G401.6 (cell line): Measurements from ENCODE around the gene UVRAG.
"Not testable (repeated sequence)": the region's sequence is repeated elsewhere in the genome, so short reads cannot be mapped to it uniquely, and the experiment has no call there.

ENCODE experiments used
- FAIRE-seq: peaks from 2 replicates; lab custom pipeline; 2012; peaks lifted over from hg19 to GRCh38; lab: Jason Lieb, UNC

UVRAG gene

DNA sequence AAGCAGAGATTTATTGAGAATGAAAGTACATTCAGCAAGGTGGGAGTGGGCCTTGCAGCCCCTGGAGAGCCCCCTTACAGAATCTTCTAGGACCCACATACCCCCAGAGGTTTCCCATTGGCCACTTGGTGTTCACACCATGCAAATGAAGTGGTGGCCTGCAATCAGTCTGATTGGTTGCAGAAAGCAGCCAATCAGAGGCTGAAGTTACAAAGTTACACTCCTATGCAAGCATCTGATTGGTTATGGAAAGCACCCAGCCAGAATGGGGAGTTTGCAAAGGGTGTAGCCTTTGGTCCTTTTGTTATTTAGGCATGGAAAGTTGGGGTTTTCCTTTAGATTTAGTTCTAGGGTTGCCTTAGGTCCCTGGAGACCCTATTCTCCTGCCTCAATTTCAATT, 34.9 kb downstream of the UVRAG start:
- no peak for FAIRE-seq

DNA sequence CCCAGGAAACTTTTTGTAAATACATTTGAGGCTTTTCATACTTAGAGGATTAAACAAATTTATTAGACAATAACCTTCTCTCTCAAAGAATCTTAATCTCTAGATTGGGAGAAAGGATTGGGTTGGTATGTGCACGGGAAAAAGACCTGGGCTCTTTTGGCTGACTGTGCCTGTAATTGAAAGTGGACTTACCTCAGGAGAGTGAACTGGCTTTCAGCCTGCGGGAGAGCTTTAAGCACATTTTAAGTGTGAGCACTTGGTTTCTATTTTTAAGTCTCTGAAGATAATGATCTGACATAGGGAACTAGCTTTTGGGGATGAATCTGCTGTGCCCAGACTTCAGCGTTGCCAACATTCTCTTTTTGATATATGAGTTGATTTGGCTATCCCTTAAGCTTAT, 35.8 kb downstream of the UVRAG start:
- FAIRE-seq = peak; percentile 52

DNA sequence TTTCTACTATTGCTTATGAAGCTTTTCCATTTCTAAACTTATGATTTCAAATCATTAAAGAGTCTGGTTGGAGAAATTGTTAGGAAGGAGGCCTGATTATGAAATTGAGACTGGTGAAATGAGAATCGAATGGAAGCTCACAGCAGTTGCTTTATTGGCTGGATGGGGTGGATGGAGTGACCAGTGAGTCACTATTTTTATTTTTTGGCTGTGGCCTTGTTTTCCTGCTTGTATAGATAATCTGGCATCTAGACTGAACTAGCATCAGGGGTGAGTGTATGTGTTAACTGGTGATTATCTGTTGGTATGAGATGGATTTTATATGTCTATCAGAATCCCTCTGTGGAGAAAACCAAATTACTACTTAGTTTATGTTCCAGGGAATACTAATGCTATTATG, 36.2 kb downstream of the UVRAG start:
- no peak for FAIRE-seq

DNA sequence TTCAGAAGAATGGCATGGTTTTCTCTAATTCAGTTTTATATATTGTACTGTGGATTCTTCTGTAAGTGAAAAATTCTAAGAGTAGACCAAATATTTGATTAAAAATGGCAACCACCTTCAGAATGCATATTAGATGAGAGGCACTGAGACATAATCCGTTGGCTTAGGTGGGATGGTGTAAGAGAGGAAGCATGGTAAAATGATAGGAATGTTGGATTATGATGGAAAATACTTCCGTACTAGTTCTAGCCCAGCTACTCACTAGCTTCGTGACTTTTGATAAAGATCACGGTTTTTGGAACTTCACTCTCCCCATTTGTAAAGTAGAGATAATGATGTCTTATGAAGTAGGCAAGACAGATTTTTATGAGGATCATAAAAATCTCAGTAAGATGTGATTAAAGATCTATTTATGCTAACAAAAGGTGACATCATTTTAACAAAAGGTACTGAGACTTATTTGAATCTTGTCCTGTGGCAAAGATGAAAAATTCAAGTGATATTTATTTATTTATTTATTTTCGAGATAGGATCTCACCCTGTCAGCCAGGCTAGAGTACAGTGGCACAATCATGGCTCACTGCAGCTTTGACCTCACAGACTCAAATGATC, 37.5 kb downstream of the UVRAG start:
- FAIRE-seq = no peak

DNA sequence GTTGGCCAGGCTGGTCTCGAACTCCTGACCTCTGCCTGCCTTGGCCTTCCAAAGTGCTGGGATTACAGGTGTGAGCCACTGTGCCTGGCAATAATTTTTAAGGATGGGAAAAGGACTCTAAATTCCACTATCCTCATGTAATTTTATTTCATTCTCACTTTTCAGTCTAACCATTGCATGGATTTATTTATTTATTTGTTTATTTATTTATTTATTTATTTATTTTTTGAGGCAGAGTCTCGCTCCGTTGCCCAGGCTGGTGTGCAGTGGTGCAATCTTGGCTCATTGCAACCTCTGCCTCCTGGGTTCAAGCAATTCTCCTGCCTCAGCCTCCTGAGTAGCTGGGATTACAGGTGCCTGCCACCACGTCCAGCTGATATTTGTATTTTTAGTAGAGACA, 38.6 kb downstream of the UVRAG start:
- FAIRE-seq = not testable (repeated sequence)

DNA sequence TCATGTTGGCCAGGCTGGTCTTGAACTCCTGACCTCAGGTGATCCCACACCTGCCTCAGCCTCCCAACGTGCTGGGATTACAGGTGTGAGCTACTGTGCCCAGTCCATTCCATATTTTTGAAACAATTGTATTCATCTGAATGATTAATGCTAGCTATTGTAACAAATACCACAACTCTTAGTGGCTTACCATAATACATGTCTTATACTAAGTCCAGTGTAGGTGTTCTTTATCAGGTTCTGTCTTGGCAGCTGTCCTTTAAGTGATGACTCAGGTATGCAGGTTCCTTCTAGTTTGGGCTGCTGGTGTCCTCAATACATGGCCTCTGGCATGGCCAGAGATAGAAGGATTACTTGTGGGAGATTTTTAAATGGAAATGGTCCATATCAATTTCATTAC, 39.0 kb downstream of the UVRAG start:
- no peak for FAIRE-seq

DNA sequence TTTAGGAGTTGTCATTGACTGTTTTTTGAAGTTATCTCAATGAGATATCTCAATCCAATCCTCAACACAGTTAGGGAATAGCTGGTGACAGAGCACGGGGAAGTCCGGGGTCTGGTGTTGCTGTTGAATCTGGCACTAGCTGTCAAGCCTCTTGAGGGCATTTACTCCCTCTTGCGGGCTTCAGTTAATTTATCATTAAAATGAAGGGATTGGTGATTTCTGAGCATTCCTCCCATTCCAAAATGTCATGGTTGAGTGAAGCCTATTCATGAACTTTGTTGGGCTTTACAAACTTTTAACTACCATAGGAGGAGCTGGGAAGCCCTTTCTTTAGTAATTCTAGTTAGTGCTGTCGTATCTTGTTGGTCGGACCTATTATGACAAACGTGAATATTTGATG, 40.2 kb downstream of the UVRAG start:
- no peak for FAIRE-seq

DNA sequence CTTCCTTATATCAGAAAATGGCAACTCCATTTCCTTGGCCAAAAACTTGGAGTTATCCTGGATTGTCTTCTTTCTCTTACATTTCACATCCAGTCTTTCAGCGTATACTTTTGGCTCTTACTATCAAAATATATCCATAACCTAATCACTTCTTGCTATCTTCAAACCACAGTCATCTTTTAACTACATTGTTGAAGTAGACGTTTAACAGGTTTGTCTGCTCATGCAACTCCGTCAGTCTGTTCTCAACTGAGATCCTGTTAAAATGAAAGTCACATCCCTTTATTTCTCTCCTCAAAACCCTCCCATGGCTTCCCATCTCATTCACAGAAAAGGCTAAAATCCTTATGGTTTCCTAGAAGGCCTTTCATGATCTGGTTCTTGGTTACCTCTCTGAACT, 41.9 kb downstream of the UVRAG start:
- no peak for FAIRE-seq

DNA sequence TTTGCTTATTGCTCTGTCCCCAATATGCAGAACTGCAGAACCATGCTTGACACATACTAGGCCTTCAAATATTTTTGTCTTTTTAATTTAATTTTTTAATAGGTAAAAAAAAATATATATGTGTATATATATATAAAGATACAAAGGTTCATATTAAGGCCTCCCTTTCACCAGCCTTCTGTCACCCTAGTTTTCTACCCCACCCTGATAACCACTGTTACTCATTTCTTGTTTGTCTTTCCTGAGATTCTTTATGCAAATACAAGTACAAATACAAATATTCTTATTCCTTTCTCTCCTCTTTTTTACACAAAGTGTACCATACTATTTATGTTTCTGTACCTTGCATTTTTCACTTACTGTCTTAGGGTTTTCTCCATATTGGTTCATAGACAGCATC, 43.0 kb downstream of the UVRAG start:
- no peak for FAIRE-seq

DNA sequence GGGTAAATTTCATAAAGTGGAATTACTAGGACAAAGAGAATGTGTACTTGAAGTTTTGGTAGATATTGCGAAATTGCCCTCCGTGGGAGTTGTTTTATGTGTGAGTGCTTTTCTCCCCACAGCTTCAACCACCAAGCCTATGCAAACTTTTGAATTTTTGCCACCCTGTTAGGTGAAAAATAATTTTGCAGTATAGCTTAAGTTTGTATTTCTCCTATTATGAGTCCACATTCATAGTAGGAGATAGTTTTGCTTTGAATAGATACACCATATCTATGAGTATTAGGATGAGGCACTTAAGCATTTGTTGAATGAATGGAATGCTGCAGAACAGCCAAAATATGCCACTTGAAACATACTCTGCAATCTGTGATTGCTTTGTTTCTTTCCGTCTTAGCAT, 43.6 kb downstream of the UVRAG start:
- no peak for FAIRE-seq

DNA sequence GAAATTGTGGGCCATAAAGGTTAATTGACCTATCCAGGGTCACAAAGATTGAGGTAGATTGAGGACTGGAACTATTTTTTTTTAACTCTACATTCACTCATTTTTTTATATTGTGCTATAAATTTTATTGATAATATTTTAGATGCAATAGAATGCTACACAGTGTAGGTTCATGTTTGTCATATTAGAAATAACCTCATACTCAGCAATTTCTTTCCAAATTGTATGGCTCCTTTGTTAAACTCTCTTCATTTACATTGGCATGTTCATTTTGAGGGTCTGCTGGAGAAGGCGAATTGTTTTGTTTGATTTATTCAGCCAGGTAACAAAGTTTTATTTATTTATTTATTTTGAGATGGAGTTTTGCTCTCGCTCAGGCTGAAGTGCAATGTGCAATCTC, 44.6 kb downstream of the UVRAG start:
- no peak for FAIRE-seq

DNA sequence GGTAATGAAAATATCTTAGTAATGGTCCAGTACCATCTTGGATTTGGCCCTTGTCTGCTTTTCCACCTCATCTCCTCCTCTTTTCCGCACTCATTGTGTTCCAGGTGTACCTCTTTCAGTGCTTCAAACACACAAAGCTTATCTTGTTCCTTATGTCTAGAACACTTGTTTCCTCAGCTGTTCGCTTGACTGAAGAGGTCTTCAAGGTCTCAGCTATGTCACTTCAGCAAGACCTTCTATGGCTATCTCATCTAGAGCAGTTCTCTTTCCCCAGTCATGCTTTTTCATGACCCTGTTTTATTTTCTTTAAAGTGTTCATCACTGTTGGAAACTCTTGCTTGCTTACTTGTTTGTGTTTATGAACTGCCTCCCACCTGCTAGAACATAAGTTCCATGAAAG, 47.4 kb downstream of the UVRAG start:
- FAIRE-seq = no peak

DNA sequence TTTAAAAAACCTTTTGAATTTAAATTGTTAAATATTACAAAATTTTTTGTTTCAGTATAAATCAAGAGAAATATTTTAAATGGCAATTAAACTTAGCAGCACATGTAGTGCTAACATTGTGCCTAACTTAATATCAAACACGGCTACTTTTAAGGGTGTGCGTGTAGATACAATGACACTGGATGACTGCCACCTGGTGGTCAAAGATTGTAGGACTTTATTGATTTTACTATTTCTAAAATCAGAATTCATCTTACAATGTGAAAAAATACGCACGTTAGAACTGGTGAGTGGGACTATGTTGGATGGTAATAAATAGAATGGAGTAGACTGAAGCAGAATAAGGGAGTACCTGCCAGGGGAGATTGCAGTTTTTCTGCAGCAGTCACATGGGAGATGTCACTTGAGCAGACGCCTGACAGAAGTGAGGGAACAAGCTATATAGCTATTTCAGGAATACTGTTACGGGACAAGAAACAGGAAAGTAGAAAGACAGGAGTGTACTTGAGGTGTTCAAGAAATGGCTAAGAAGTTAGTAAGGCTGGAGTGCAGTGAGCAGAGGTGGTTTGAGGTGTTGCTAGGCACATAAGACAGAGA, 52.9 kb downstream of the UVRAG start:
- peak; percentile 94 for FAIRE-seq

DNA sequence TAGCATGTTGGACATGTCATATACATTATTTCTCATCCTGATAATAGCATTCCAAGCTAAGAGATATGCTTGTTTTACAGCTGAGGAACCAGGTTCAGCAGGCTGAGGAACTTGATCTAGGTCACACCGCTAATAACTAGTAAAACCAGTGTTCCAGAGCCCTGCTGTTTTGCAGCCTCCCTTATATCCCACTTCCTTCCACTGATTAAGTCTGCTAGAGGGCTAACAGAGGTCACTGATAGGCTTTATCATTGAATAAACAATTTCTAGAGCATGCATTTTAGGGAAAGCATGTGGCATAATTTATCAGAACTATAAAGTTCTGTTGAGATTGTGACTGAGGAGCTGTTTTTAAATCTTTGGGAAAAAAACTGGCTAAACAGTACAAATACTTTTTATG, 54.0 kb downstream of the UVRAG start:
- no peak for FAIRE-seq

DNA sequence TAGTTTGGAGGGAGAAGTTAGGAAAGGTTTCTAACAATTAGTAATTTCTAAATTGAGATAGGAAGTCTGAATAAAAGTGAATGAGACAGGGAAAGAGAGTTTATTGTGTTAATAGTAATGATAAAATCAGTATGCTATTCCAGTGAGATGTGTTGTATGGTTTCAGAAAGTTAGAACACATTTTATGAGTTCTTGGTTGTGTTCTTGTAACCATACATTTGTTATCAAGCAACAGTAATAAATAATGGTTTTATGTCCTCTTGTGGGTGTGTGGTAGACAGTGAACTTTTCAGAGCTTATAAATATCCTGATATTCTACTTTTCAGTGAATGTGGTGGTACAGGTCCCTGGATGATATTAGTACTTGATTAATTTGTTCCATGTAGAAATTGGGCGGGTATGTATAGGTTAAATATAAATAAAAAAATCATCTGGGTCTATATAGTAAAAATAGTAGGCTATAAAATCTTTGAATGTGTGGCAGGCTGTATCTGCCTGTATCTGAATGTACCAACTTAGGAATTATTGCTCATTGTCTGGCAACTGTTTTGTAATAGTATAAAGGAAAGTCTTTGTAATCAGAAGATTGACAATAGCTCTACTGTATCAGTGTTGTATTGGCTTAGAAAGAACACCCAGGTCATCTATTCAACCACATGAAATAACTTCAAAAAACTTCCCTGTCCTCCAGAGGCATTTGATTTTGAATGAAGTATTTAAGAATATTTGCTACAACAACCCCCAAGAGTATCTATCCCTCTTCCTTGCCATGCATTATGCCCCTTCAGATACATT, 54.8 kb downstream of the UVRAG start:
- no peak for FAIRE-seq

DNA sequence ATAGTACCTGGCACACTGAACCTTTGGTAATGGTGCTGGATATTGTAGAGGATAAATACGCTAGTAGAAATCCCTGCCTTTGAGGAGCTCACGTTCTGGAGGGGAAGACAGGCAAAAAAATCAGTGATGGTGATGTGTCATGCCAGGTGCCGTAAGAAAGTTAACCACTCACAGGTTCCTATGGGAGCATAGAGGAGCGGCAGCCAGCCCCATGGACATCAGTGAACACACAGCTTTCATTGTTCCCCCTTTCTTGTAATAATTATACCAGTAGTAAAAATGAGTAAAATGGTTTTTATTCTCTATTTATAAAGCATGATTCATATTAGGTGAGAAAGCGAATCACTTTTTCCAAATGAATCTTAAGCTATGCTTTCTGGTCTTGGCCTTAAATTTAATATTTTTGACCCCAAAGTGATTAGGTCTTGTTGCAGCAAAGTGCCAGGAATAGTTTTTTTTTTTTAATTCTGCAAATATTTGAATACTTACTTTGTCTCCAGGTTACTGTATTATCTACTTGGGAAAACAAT, 57.9 kb downstream of the UVRAG start:
- no peak for FAIRE-seq

DNA sequence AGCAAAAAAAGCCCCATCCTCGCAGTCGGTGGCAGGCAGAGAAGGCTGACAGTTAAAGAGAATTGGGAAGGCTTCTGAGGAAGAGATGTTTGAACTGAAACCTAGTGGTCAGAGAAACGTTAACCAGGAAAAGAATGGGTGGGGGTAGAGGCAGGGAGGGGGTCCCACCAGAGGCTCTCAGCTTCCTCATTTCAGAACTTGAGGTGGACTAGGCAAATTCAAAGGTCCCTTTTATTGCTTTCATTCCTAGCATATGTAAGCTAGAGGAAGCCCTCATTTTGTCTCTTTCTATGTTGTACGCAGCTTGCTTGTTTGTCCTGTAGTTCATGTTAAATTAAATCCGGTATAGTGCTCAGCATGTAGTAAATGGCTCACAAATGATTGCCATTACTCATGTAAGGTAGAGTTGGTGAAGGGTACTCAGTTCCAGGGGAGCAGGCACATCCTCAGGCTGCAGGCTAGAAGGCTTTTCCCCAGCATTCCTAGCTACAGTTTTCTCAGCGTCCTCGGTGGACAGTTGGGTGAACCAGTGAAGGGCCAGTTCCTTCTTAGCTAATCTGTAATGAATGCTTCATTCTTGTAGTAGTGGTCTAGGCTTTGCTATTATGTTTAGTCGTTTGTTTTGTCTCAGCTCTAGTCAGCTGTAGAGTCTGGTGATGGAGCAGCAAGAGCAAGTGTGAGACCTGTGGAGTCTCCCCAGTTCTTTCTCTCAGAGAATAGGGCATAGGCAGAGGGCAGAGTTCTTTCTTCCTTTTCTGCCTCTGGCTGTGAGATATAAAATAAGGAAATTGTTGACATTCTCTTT, 58.6 kb downstream of the UVRAG start:
- no peak for FAIRE-seq

DNA sequence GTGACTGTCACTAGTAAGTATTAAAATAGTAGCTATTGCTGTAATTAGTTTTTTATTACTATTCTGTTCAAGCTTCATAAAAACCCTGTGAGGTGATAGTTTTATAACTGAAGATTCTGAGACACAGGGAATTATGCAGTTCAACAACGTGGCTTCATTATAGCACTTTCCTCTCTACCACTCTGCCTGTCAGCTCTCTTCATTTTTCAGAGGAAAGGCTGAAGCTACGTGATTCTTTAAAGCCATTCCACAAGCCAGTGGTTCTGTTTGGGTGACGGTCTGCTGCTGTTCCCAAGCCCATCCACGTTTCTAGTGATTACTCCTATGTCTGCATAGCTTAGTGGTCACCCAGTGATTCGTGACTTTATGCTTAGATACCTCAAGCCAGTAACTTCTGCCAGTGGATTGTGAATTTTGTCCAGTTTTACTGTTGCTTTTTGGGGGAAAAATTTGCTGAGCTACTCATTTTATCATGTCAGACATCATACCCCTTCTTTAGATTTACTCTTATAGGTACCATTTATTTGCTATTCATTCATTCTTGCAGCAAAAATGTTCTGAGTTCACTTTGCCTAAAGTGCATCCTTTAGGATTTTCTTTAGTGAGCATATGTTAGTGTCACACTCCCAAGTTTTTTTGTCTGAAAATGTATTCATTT, 59.8 kb downstream of the UVRAG start:
- FAIRE-seq = no peak

DNA sequence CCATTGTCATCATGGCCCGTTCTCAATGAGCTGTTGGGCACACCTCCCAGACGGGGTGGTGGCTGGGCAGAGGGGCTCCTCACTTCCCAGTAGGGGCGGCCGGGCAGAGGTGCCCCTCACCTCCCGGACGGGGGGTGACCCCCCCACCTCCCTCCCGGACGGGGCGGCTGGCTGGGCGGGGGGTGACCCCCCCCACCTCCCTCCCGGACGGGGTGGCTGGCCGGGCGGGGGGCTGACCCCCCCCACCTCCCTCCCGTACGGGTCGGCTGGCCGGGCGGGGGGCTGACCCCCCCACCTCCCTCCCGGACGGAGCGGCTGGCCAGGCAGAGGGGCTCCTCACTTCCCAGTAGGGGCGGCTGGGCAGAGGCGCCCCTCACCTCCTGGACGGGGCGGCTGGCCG, 62.3 kb downstream of the UVRAG start:
- not testable (repeated sequence) for FAIRE-seq

DNA sequence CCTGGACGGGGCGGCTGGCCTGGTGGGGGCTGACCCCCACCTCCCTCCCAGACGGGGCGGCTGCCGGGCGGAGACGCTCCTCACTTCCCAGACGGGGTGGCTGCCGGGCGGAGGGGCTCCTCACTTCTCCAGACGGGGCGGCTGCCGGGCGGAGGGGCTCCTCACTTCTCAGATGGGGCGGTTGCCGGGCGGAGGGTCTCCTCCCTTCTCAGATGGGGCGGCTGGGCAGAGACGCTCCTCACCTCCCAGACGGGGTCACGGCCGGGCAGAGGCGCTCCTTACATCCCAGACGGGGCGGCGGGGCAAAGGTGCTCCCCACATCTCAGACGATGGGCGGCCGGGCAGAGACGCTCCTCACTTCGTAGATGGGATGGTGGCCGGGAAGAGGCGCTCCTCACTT, 62.9 kb downstream of the UVRAG start:
- not testable (repeated sequence) for FAIRE-seq

DNA sequence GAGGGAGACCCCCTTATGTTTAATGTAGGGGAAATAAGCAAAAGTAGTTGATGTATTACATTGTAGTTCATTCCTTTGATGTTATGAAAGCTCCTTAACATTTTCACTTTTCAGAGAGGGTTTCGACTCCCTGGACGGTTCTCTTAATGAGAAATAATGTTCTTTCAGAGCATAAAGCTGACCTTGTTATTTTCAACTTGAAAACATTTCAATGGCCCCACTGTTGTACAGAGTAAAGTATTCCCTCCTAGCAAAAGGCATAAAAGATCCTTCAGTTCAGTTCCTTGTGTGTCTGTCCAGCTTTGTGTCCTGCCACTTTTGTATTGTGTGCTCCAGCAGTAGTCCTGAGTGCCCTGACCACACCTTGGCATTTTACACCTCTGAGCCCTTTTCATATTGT, 63.9 kb downstream of the UVRAG start:
- FAIRE-seq = no peak

DNA sequence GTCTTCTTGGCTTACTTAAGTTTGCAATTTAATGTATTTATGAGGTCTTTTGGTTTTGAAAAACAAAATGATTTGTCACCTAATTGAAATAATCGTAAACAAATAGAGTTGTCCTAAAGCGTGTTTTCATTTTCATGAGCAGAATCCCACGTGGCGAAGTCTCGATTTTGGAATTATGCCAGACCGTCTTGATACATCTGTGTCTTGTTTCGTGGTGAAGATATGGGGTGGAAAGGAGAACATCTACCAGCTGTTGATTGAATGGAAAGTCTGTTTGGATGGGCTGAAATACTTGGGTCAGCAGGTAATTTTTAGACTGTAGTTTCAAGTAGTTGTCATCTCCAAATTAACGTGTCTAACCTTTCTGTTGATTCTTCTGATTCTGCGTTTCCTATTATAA, 64.7 kb downstream of the UVRAG start:
- FAIRE-seq = no peak
